Heart left ventricle (tissue), 13 donors: Measurements from ENCODE around the gene HSPB9.

Experiments used
- POLR2A ChIP-seq, 2 donors: fragments of 450-650 bp; IDR thresholded peaks; one replicate each; pipeline ENCODE4 v1.6.1; 2017; ENCODE audit warnings: antibody characterized with exemption in 2 of 2, mild to moderate bottlenecking in 2 of 2, moderate library complexity in 2 of 2
- TF ChIP-seq, protein P1 (sequence below), 12 donors: fragments of 200-600 bp; sonication (generic) in 4 of 12; IDR thresholded peaks; one replicate each; pipeline versions ENCODE4 v1.5.0 to v1.8.0; 2018 to 2022; ENCODE audit warnings: antibody characterized with exemption in 12 of 12, mild to moderate bottlenecking in 5 of 12
- donor health status: ischemic (EF 13 %, LVEDD 7.1; RV severe dilation, severe dysfunction).
- donor health status: DM: no; HTN: yes; CAD: no.
- donor health status: DM: no; HTN: no; CAD: no.
- donor health status: ischemic (EF 25% LVEDD 6.9; RV normal size, moderate dysfunction).
- donor health status: ischemic (EF 25% LVEDD 5.7; RV mildly dilated, moderate dysfunction).
- donor health status: ischemic (EF 35%, LVEDD 5.7; RV mildly dilated, moderate dysfunction).
- donor health status: nonischemic (EF 11% LVEDD 7.7; RV severe dilation, severe dysfunction).
- donor health status: DM: yes; HTN: yes; CAD: no.
- donor health status: PGD.
- donor health status: ischemic (EF 29% LVEDD 5.4; RV normal size, mild dysfunction).
- donor health status: nonischemic (EF 23%, LVEDD 6.1; RV moderate dilation, normal function).

DNA sequence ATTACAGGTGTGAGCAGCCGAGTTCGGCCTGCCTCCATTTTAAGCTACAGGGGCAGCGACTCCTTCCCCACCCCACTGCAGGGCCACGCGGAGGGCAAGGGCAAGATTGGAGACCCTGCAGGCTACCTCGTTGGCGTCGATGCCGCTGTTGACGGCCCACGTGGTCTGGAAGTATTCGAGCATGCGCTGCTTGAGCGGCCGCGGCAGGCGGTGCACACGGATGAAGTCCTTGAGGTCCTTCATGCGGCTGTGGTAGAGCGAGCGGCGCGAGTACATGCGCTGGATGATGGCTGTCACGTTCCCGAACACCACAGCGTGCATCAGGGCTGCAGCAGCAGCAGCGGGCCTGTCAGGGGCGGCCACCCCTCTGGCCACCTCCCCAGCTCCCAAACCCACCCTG, 46.7 kb downstream of the HSPB9 start:
- TF ChIP-seq, protein P1, sequence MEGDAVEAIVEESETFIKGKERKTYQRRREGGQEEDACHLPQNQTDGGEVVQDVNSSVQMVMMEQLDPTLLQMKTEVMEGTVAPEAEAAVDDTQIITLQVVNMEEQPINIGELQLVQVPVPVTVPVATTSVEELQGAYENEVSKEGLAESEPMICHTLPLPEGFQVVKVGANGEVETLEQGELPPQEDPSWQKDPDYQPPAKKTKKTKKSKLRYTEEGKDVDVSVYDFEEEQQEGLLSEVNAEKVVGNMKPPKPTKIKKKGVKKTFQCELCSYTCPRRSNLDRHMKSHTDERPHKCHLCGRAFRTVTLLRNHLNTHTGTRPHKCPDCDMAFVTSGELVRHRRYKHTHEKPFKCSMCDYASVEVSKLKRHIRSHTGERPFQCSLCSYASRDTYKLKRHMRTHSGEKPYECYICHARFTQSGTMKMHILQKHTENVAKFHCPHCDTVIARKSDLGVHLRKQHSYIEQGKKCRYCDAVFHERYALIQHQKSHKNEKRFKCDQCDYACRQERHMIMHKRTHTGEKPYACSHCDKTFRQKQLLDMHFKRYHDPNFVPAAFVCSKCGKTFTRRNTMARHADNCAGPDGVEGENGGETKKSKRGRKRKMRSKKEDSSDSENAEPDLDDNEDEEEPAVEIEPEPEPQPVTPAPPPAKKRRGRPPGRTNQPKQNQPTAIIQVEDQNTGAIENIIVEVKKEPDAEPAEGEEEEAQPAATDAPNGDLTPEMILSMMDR (IDR thresholded peaks at IDR 0.05), result no peak
- TF ChIP-seq POLR2A (IDR thresholded peaks at IDR 0.05), result no peak
